Mucosa of descending colon (tissue), 3 donors: ENCODE data around the gene AMDHD1. TPM values are rescaled to one million over a fixed set of nuclear protein-coding genes. Genes with fewer than 3 reads are reported as not detected.

ENCODE experiments used
- ATAC-seq: fragments of 200-7000 bp; cut with Tn5 transposase; one replicate; pipeline ENCODE4 v1.9.1; 2020; ENCODE audit warnings: mild to moderate bottlenecking, moderate library complexity
- DNase-seq, 3 donors: peaks; one replicate each; pipeline ENCODE4 v3.0.0-alpha.2; 2020
- H3K36me3 ChIP-seq: fragments of 200-600 bp; one replicate; pipeline ENCODE4 v1.8.0; 2021; ENCODE audit warnings: low read depth, mild to moderate bottlenecking
- H3K4me1 ChIP-seq: fragments of 200-600 bp; one replicate; pipeline ENCODE4 v1.8.0; 2021; ENCODE audit warnings: low read depth, mild to moderate bottlenecking
- H3K4me3 ChIP-seq: fragments of 200-600 bp; one replicate; pipeline ENCODE4 v1.8.0; 2021; ENCODE audit warnings: mild to moderate bottlenecking
- H3K9me3 ChIP-seq: fragments of 200-600 bp; one replicate; pipeline ENCODE4 v1.8.0; 2021; ENCODE audit warnings: mild to moderate bottlenecking
- intact Hi-C, 2 donors: fragments of 100-400 bp; cut with DNase I in 1 of 2; cut with micrococcal nuclease in 1 of 2; formaldehyde crosslinking; loops; one replicate each; pipeline versions ENCODE4 v1.11.0 to v1.11.1; 2022; cut with DNase I, micrococcal nuclease
- total RNA-seq, 3 donors: library from RNA; stranded (reverse); fragmentation: NEBNext Ultra II Directional in 2 of 3; extraction: Animal tissue kit (Norgen Biotek cat#: 25700) in 2 of 3; gene quantifications; one replicate each; pipeline versions ENCODE4 v1.2.1 to v1.2.4, GENCODE V29; 2021 to 2023
- TF ChIP-seq, protein P1 (sequence below): fragments of 200-600 bp; IDR thresholded peaks from one replicate; pipeline ENCODE4 v1.8.0; 2022; ENCODE audit warnings: antibody characterized with exemption, mild to moderate bottlenecking
- donor health status: DM: no; HTN: no; CAD: no; lungs with moderate emphysema.
- donor health status: DM: no; HTN: no; CAD: no.
- donor health status: DM: no; HTN: yes; CAD: no.

Gene AMDHD1
- total RNA-seq, 3 donors from 2014 or later, result 0.35 to 0.41 TPM; not detected in 1

- Histone ChIP-seq H3K4me3 (no peak overlapping the region), H3K9me3 (no peaks in the 10 kb centered on the region), H3K4me1 (no peaks in the 10 kb centered on the region), H3K36me3 (no peaks in the 10 kb centered on the region)
- DNase-seq, result no peak
- ATAC-seq, result no peak
- TF ChIP-seq, protein P1, sequence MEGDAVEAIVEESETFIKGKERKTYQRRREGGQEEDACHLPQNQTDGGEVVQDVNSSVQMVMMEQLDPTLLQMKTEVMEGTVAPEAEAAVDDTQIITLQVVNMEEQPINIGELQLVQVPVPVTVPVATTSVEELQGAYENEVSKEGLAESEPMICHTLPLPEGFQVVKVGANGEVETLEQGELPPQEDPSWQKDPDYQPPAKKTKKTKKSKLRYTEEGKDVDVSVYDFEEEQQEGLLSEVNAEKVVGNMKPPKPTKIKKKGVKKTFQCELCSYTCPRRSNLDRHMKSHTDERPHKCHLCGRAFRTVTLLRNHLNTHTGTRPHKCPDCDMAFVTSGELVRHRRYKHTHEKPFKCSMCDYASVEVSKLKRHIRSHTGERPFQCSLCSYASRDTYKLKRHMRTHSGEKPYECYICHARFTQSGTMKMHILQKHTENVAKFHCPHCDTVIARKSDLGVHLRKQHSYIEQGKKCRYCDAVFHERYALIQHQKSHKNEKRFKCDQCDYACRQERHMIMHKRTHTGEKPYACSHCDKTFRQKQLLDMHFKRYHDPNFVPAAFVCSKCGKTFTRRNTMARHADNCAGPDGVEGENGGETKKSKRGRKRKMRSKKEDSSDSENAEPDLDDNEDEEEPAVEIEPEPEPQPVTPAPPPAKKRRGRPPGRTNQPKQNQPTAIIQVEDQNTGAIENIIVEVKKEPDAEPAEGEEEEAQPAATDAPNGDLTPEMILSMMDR, result no peak
- intact Hi-C loops, result no loop called here
Measured at GRCh38 chr12:95974358-95974757, 31.2 kb downstream of the AMDHD1 start.

DNA sequence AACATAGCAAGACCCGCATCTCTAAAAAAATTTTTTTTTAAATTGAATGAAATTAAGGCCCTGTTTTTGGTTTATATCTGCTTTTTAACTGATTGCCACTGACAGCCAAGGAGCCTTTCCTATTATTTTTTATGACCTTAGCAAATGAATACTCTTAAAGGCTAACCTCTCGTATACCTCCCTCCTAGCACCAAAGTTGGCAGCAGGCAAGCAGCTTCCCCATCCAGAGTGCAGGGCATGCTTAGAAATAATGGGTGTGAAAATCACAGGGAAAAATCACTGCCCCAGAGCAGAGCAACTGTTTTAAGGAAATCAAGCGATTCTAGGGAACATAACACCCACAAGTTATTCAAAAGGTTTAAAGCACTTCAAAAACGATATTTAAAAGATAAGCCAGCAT is 32.4 kb downstream of the AMDHD1 start:
- intact Hi-C loops, result no loop called here

GRCh38 chr12:95976416-95976832 is 33.3 kb downstream of the AMDHD1 start:
- Histone ChIP-seq H3K4me3 (no peak overlapping the region), H3K4me1 (no peaks in the 10 kb centered on the region), H3K9me3 (no peaks in the 10 kb centered on the region), H3K36me3 (no peaks in the 10 kb centered on the region)
- intact Hi-C loops, result no loop called here
- TF ChIP-seq, protein P1, result no peak
- DNase-seq (no peak), ATAC-seq (no peak)

More for the DNA sequence above, 32.4 kb downstream of the AMDHD1 start:
- H3K4me3 ChIP-seq, result no peak overlapping the region
- no peaks in the 10 kb centered on the region for H3K36me3 ChIP-seq
- ATAC-seq (no peak), DNase-seq (no peak)
- H3K4me1 ChIP-seq, result no peaks in the 10 kb centered on the region
- TF ChIP-seq, protein P1, result no peak
- H3K9me3 ChIP-seq, result no peaks in the 10 kb centered on the region

DNA sequence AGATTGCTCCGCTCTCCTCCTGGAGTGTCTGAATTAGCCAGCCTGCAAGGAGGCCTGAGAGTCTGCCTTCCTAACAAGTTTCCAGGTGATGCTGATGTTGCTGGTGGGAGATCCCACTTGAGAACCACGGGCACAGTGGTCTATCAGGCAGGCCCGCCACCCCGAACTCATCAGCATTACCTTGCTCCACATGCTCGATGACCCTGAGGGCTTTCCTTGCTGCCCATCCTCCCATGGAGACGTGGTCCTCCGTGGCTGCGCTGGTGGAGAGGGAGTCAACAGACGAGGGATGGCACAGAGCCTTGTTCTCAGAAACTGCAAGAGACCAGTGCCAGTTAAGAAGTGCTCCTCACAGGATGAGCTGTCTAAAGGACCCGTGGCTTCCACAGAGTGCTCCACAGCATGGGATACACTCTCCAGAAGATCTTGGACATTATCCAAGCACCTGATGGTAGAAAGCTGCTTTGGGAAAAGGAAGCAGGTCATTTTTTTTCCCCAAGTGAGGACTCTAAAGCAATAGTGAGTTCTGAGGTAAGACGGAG is 34.7 kb downstream of the AMDHD1 start:
- intact Hi-C loops, result no loop called here
- TF ChIP-seq, protein P1, result no peak
- Histone ChIP-seq H3K36me3 (no peaks in the 10 kb centered on the region), H3K9me3 (no peaks in the 10 kb centered on the region), H3K4me3 (no peak overlapping the region), H3K4me1 (no peaks in the 10 kb centered on the region)
- ATAC-seq, result no peak
- no peak for DNase-seq

DNA sequence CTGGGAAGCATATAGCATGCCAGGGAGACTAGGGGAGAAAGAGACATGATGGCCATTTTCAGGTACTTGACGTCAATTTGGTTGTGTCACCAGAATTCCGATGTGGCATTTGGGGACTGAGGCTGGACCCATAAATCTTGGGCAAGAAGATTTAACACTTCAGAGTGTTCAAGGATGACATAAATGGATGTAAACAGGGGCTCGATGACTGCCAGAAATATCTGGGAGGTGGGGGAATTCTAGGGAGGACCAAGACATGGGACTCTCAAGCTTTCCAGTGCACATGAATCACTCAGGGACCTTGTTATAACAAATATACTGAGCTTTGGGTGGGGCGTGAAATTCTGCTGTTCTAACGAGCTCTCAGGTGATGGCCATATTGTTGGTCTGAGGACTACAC is 35.2 kb downstream of the AMDHD1 start:
- Histone ChIP-seq H3K4me3 (no peak overlapping the region), H3K36me3 (no peaks in the 10 kb centered on the region), H3K4me1 (no peaks in the 10 kb centered on the region), H3K9me3 (no peaks in the 10 kb centered on the region)
- DNase-seq, result no peak
- no peak for ATAC-seq
- TF ChIP-seq, protein P1, result no peak
- intact Hi-C loops, result no loop called here

DNA sequence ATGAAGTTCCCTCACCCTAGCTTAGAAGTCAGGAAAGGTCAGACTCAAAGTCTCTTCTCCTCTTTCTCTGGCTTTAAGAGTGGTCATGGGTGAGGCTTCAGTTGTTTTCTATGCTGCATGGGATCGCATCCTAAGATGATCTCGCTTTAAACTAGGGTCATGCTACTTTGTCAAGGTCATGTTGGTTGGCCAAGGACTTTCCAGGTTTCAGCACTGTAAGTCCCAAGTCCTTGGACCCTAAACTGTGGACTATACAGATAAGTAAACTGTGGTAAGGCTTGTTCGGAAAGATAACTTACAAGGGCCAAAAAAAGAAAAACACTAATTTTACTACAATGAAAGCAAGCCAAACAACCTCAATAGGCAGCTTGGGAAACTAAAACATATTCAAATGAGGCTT is 35.6 kb downstream of the AMDHD1 start:
- TF ChIP-seq, protein P1, result no peak
- H3K9me3 ChIP-seq, result no peaks in the 10 kb centered on the region
- no peak for DNase-seq
- no peak for ATAC-seq
- no peaks in the 10 kb centered on the region for H3K4me1 ChIP-seq
- H3K4me3 ChIP-seq, result no peak overlapping the region
- intact Hi-C loops, result no loop called here
- H3K36me3 ChIP-seq, result no peaks in the 10 kb centered on the region
